Measurements from ENCODE around the gene ZBTB16.

- no peak for TF ChIP-seq CTCF (IDR thresholded peaks at IDR 0.05)
- TF ChIP-seq EZH2 (IDR thresholded peaks at IDR 0.05) = no peak
- no peak for TF ChIP-seq EZH2phosphoT487 (IDR thresholded peaks at IDR 0.05)
Measured at GRCh38 chr11:114150671-114151070, 91.2 kb downstream of the ZBTB16 start.

Data from neural progenitor cell (in vitro differentiated cells).